Activated CD4-positive, CD25-positive, alpha-beta regulatory T cell treated with anti-CD3 and anti-CD28 coated beads, Interleukin-2, amount 50 U/mL, for 24 hours (primary cell): ENCODE data around the gene KDELR1.

ENCODE experiments used
- ATAC-seq, 2 donors: fragments of 150-1000 bp; cut with Tn5 transposase; one replicate each; pipeline ENCODE4 v1.10.0; 2021; ENCODE audit warnings: mild to moderate bottlenecking in 1 of 2, moderate library complexity in 1 of 2

Gene KDELR1

DNA sequence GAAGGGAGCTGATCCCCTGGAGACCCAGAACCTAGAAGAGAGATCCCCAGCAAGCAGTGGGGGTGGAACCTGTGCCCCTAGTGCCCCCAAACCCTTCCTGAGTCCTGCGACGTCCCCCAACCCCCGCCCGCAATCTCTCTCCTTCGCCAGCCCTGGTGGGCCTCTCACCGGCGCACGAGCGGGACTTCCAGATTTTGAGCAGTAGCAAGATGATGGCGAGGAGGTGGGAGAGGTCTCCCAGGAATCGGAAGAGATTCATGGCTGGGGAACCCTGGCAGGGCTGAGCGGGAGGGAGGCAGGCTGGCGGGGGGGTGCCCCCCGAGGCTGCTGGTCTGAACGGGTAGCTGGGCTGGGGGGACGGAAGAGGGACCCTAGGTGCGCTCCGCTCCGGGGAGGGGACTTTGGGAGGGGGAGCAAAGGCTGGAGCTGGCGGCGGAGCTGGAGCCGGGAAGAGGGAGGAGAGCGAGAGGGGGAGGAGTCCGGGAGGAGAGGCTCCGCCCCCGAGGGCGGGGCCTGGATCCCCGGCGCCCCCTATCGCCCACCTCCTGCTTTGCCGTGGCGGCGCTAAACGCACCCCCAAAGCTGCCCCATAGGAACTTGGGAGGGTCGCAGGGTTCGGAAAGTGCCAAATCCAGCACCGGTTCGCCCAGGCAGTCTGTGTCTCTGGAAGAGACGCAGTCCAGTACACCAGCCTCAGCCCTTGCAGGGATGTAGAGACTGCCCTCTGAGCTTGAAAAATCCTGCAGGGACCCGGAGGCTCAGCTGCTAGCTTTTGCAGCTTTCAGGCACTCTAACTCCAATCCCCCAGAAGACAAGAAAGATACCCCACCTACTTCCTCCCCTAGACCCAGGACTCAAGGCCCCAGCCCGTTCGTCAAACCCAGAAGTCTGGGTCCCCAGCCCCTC, at the start of gene KDELR1:
TSS of gene KDELR1 (minus strand) at position 452 of the 906 bp plus-strand sequence. CDS start at position 259, 193 bp downstream.
- peak; percentile 72 to 81 for ATAC-seq

DNA sequence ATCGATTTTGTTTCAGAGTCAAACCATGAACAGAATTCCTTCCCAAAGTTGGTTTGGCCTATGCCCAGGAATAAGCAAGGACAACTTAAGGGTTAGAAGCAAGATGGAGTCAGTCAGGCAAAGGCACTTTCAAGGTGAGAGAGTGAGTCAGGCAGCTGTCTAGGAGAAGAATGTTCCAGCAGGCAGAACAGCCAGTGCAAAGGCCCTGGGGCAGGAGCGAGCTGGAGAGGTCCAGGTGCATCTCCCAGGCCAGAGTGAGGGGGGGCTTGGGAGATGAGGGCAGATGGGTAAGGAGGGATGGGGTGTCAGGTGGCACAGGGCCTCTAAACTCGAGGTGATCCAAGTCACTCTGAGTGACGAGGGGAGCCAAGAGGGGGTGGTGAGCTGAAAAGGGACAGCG, 45.2 kb upstream of the KDELR1 start:
- ATAC-seq = no peak

DNA sequence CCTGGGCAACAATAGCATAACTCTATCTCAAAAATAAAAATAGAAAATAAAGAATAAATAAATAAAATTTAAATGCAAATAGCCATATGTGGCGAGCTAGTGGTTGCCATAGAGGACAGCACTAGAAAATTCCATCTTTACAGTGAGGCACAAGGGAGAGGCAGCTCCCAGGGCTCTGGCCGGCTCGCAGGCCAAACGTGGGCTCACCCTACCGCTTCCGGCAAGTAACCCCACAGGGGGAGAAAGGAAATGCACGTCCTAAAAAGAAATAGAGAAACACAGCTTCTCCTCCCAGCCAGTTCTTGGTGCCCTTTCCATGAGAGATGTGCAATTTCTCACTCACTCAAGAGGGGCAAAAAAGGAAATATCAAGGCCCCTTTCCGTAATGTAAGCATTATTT, 42.0 kb upstream of the KDELR1 start:
- no peak for ATAC-seq

DNA sequence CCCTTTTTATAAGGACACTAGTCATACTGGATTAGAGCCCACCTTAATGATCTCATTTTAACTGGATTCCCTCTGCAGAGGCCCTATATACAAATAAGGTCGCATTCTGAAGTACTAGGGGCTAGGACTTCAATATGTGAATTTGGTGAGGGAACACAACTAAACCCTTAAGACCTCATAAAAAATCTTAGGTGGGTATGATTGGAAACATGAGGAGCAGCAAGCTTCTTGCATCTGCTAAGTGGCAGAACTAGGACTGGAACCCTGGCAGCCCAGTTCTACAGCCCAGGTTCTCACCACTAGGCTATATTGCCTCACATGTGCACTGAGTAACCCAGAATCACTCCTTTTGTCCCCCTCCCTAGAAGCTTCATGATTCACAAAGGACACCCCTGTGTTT, 37.3 kb upstream of the KDELR1 start:
- no peak for ATAC-seq

DNA sequence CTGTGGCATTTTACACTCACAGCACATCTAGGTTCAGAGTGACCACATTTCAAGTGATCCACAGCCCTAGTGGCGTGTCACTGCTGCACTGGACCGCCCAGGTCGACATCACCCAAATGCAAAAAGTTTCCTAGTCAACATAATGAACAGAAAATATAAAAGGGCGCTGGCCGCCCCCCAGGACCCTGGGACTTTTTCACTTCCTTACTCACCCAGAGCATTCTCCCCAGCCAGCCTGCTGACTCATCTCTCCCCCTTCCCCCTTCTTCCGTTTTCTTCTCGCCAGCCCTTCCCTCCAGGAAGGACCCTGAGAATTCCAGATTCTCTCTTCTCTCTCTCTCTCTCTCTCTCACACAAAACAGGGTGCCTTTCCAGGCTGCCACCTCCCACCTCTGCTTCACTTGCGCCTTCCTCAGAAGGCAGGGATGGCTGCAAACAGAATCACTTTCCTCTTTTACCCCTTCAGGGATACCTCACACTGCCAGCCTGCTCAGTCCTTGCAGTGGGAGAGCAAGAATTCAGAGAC, 33.4 kb upstream of the KDELR1 start:
- no peak for ATAC-seq

DNA sequence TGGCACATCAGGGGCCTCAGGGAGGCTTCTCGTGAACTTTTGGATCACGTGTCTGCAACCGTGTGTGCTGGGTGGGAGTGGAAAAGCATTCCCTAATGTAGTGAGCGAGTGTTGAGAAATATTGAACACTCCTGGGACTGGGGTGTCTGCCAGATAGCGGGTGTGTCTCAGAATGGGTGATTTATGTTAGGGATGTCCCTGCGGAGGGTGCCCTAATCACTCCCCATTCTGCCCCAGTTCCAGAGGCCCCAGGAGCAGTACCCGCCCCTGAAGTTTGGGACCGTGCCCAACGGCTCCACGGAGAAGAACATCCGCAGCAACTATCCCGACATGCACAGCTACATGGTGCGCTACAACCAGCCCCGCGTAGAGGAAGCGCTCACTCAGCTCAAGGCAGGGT, 30.2 kb upstream of the KDELR1 start:
- no peak for ATAC-seq

DNA sequence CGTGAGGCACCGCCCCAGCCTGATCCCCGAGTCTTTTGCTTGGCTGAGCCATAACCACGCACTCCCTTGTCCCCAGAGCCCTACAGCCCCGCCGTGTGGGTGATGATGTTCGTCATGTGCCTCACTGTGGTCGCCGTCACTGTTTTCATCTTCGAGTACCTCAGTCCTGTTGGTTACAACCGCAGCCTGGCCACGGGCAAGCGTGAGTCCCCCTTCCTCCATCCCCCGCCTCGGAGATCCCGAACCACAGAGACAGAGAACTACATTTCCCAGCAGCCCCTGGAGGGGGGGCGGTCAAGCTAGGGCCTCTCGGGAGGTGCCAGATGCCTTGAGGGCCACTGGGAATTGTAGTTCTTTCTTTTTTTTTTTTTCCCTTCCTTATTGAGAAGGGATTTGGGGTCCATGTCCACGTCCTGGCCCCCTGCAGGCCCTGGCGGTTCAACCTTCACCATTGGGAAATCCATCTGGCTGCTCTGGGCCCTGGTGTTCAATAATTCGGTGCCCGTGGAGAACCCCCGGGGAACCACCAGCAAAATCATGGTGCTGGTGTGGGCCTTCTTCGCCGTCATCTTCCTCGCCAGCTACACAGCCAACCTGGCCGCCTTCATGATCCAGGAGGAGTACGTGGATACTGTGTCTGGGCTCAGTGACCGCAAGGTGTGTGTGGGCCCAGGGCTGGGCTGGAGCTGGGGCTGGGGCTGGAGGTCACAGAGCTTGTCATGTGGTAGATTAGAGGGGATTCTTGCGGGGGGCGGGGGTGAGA, 28.0 kb upstream of the KDELR1 start:
- ATAC-seq = peak; percentile 78 to 87

DNA sequence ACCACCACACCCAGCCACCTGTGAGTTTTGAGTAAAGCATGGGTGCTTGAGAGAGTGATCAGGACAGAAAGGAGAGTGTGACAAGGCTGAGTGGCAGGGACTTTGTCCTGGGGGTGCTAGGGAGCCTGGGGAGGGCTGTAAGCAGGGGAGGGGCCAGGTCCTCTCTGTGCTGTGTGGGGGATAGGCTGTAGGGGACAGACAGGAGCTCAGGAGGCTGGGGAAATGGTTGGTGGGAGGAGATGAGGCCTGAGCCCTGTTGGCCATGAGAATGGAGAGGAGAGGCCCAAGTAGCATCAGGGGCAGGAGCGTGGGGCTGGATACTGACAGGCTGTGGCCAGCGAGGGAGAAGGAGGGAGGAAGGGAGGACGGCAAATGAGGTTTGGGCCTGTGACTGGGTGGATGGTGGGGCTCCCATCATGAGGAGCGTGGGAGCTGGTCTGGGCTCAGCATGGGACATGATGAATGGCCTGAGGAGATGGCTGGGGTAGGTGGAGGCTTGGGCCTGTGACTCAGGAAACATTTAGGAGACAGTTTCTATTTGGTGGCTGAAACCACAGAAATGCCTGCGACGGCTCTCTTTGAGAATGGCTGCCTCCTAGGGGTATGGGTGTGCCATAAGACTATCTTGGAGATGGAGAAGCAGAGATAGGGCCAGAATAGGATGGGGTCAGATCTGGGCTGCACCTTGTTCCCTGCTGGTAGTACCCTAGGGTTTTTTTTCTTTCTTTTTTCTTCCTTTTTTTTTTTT, 27.1 kb upstream of the KDELR1 start:
- no peak for ATAC-seq

DNA sequence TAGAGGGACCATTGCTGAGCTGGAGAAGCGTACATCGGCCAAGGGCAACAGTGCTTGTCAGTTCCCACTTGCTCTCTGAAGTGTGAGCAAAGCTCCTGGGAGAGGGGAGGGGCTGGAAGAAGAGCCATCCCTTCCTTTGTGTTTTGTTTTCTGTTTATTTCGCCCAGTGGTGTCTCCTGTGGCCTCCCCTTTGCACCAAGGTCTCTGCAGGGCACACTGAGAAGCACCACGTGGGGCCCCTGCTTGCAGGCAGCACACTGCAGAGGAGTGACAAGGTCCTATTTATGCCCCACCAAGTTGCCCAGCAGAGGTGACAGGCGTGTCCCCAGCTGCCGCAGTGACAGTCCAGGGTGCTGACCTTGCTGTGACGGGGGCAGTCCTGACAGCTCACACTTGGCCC, 26.1 kb upstream of the KDELR1 start:
- ATAC-seq = no peak

DNA sequence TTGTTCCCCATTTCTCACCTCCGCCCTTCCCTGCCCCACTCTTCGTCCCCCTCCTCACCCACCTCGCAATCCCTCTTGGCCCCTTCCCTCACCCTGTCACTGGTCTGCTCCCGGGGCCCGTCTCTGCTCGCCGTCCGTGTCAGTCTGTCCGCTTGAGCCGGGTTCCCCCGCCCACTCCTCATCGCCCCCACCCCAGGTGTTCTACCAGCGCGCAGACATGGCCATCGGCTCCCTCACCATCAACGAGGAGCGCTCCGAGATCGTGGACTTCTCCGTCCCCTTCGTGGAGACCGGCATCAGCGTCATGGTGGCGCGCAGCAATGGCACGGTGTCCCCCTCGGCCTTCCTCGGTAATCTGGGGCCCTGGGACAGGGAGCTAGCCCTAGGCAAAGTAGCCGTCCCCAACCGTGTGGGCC, 24.5 kb upstream of the KDELR1 start:
- no peak for ATAC-seq

DNA sequence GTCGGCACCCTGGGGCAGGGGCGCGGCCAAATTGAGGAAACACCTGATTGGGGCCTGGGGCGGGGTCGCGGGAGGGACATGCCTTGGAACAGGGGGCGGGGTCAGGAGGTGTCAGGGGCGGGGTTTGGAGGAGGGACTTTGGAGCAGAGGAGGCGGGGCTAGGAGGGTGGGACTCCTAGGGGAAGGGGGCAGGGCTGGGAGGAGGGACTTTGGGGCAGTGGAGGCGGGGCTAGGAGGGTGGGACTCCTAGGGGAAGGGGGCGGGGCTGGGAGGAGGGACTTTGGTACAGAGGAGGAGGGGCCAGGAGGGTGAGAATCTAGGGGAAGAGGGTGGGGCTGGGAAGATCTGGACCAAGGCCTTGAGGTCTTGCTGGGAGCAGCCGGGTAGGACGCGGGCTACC, 24.0 kb upstream of the KDELR1 start:
- peak; percentile 21 to 57 for ATAC-seq

DNA sequence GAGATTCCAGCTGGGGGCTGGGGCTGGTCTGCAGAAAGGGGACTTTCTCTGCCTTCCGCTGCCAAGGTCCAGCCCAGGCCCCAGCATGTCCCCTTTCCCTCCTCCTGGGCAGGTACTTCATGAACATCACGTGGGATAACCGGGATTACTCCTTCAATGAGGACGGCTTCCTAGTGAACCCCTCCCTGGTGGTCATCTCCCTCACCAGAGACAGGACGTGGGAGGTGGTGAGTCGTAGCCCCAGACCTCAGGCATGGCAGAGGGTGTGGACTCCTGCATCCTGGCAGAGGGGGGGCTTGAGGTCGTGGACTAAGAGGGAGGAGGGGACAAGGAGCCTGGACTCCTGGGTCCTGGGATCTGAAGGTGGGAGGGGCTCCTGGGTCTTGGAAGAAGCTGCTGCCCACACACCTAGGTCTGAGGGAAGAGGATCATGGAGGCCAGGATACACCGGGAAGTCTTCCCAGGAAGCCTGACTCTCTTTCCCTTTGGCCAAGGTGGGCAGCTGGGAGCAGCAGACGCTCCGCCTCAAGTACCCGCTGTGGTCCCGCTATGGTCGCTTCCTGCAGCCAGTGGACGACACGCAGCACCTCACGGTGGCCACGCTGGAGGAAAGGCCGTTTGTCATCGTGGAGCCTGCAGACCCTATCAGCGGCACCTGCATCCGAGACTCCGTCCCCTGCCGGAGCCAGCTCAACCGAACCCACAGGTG, 22.7 kb upstream of the KDELR1 start:
- ATAC-seq = no peak

DNA sequence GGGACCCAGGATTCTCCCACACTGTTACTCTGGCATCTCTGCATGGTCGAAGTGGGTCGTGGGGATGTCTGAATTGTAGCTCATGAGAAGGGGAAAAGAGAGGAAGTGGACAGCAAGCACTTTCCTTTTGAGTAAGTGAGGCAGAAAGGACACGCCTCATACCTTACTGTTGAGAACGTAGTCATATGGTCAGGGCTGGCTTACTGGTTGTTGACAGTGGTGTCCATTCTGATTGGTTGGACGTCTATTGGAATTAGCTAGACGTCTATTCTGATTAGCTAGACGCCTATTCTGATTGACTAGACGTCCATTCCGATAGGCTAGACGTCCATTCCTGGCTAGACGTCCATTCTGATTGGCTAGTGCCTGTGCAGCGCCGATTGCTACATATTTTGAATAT, 14.5 kb upstream of the KDELR1 start:
- ATAC-seq = no peak

DNA sequence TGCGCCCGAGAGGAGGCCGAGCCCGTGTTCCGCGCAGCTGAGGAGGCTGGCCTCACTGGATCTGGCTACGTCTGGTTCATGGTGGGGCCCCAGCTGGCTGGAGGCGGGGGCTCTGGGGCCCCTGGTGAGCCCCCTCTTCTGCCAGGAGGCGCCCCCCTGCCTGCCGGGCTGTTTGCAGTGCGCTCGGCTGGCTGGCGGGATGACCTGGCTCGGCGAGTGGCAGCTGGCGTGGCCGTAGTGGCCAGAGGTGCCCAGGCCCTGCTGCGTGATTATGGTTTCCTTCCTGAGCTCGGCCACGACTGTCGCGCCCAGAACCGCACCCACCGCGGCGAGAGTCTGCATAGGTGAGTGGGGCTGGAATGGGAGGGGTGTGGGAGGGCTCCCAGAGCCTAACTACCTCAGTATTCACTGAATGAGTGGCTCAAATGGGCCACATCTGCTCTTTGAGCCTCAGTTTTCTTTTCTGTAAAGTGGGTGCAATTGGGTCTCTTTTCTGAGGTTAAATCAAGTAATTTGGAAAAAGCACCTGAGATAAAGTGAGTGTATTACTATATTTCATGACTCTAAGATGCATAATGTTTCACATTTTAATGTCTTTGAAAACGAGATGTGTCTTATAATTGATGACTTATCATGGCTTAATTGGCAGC, 13.8 kb upstream of the KDELR1 start:
- ATAC-seq = no peak

DNA sequence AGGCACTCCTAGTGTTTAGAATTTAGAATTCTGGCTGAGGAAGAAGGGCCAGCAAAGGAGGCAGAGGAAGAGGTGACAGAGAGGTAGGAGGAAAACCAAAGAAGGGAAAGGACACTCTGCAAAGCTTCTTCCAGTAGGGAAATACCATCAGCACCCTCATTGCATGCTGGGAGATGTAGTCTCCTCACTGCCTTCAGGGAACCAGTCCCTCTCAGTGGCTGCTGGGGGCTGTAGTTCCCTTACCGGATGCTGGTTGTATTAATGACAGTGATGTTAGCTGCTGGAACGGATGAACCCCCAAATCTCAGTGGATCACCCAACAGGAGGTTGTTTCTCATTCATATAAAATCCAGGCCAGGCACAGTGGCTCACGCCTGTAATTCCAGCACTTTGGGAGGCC, 12.3 kb upstream of the KDELR1 start:
- ATAC-seq = peak; percentile 67 to 72

DNA sequence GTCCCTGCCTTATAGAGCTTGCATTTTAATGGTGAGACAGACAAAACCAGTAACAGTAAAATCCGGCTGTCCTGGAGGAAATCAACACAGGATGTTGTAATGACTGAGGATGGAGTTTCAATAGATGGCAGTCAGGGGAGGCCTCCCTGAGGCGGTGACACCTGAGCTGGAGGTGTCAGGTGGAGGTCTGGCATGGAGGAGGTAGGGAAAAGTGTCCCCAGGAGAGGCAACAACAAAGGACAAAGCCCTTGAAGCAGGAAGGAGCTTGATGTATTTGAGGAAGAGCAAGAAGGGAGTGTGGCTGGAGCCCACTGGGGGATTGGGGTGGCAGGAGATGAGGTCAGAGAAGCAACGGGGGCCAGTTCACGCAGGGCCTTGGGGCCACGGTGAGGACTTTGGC, 9.9 kb upstream of the KDELR1 start:
- no peak for ATAC-seq

DNA sequence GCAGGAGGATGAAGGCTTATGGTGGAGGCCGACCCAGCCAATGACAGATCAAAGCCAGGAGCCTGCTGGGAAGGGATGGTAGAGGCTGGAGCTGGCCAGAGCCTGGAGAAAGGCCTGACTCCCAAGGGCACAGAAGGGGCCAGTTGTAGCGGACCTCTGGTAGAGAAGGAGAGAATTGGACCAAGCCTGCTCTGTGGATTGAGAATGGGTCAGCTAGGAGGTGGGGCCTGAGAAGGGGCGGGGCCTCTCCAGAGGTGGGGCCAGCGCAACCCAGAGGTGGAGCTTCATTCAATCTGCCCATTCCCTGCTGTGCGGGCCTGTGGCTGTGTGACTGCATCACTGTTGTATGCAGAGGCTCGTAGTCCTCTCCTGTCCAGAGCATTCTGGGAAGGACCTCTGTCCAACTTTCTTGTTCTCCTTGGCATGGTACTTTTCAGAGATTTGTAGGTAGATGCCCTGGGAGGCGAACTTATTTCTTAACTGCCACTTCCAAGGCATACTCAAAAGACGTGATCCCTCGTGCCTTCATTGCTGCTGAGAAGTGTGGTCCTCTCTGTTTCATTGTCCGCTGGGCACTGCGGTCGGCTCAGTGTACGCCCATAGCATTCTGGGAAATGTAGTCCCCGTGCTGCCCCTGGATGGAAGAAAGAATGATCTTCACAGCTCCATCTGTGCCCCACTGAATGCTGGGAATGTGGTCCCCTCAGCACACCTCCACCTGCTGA, 8.8 kb upstream of the KDELR1 start:
- peak; percentile 17 to 28 for ATAC-seq

DNA sequence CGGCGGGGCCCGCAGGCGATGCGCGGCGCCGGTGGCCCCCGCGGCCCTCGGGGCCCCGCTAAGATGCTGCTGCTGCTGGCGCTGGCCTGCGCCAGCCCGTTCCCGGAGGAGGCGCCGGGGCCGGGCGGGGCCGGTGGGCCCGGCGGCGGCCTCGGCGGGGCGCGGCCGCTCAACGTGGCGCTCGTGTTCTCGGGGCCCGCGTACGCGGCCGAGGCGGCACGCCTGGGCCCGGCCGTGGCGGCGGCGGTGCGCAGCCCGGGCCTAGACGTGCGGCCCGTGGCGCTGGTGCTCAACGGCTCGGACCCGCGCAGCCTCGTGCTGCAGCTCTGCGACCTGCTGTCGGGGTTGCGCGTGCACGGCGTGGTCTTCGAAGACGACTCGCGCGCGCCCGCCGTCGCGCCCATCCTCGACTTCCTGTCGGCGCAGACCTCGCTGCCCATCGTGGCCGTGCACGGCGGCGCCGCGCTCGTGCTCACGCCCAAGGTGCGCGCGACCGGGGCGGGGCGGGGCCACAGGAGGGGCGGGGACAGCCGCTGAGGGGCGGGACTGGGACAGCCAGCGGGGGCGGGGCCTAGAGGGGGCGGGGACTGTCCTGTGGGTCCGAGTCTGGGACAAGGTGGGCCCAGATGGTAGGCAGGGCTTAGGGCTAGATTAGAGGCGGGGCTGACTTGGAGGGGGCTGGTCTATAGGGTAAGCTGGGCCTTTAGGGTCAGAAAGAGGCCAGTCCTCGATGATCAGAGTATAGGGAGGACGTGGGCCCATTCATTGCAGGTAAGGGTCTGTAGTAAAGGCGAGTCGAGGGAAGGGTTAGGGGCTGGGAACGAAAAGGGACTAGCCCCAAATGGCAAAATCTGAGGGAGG, 7.3 kb upstream of the KDELR1 start:
- peak; percentile 67 to 71 for ATAC-seq

DNA sequence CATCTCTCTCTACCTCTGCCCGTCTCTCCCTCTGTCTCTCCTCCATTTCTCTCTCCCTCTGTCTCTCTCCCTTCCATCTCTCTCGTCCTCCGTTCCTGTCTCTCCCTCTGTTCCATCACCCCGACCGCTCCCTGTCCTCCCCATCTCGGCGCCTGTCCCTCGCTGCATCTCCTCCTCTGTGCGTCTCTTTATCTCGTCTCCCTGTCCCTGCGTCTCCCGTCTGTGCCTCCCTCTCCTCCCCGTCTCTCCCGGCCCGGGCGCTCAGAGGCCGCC, 6.7 kb upstream of the KDELR1 start:
- no peak for ATAC-seq
